OCI-LY7 (cell line): ENCODE data around the gene MYCBPAP. TPM values are rescaled to one million over a fixed set of nuclear protein-coding genes. Genes with fewer than 3 reads are reported as not detected.

Experiments
- BruUV-seq: library from RNA; stranded (reverse); fragments of 400-500 nt; replicated peaks from 2 replicates; lab custom pipeline; 2021; lab: Mats Ljungman, UMichigan
- CTCF ChIA-PET: fragments of 300-600 bp; sonication (Branson Sonifier 250); formaldehyde crosslinking; loops from one replicate; lab custom pipeline; 2022; ENCODE audit warnings: antibody characterized with exemption; ENCODE audit not compliant: unreplicated experiment; lab: Charles Lee
- POLR2A ChIA-PET: fragments of 300-600 bp; sonication (Branson Sonifier 250); formaldehyde crosslinking; loops from one replicate; lab custom pipeline; 2022; ENCODE audit warnings: antibody characterized with exemption; lab: Charles Lee
- DNase-seq: peaks from one replicate; pipeline ENCODE4 v3.0.0-alpha.2; 2015; ENCODE audit warnings: low spot score
- H2AFZ ChIP-seq: fragments of 200-600 bp; sonication (generic), shearing (Covaris generic); 2 replicates; pipeline ENCODE4 v1.6.1; 2014; ENCODE audit warnings: mild to moderate bottlenecking, antibody characterized with exemption, low read length, moderate library complexity
- H3K27ac ChIP-seq: fragments of 200-600 bp; sonication (generic); 2 replicates; pipeline ENCODE4 v1.5.1; 2014; ENCODE audit warnings: mixed run types, low read depth, mild to moderate bottlenecking, moderate library complexity, low read length, inconsistent platforms; ENCODE audit not compliant: poor library complexity, severe bottlenecking
- H3K36me3 ChIP-seq: fragments of 200-600 bp; sonication (generic); 2 replicates; pipeline ENCODE4 v1.6.1; 2014; ENCODE audit warnings: mild to moderate bottlenecking, antibody characterized with exemption, low read length, moderate library complexity, mixed read lengths; ENCODE audit not compliant: insufficient read depth
- H3K4me1 ChIP-seq: fragments of 200-600 bp; sonication (generic); 2 replicates; pipeline ENCODE4 v1.5.1; 2014; ENCODE audit warnings: mild to moderate bottlenecking, low read length; ENCODE audit not compliant: insufficient read depth, poor library complexity, severe bottlenecking
- H3K4me2 ChIP-seq: fragments of 200-600 bp; sonication (generic); 2 replicates; pipeline ENCODE4 v1.6.1; 2014; ENCODE audit warnings: mild to moderate bottlenecking, low read length
- H3K4me3 ChIP-seq: fragments of 200-600 bp; sonication (generic); 2 replicates; pipeline ENCODE4 v1.5.1; 2014; ENCODE audit warnings: mild to moderate bottlenecking, low read depth, low read length; ENCODE audit not compliant: poor library complexity, severe bottlenecking
- H3K79me2 ChIP-seq: fragments of 200-600 bp; sonication (generic); 2 replicates; pipeline ENCODE4 v1.6.1; 2016; ENCODE audit warnings: low read depth, mild to moderate bottlenecking, low read length, moderate library complexity, mixed read lengths; ENCODE audit not compliant: insufficient read depth
- H3K9me2 ChIP-seq: fragments of 200-600 bp; sonication (generic); 2 replicates; pipeline ENCODE4 v1.6.1; 2016; ENCODE audit warnings: mild to moderate bottlenecking, low read length, mixed read lengths; ENCODE audit not compliant: insufficient read depth
- H3K9me3 ChIP-seq: fragments of 200-600 bp; sonication (generic); 2 replicates; pipeline ENCODE4 v1.6.1; 2014; ENCODE audit warnings: mild to moderate bottlenecking, mixed run types, low read length, mixed read lengths
- H4K20me1 ChIP-seq: fragments of 200-600 bp; sonication (generic); 2 replicates; pipeline ENCODE4 v1.6.1; 2014; ENCODE audit warnings: mild to moderate bottlenecking, antibody characterized with exemption, low read length, moderate library complexity, mixed read lengths; ENCODE audit not compliant: insufficient read depth
- EZH2phosphoT487 ChIP-seq: fragments of 200-600 bp; sonication (generic); IDR thresholded peaks from 2 replicates; pipeline ENCODE4 v1.6.1; 2018; ENCODE audit warnings: low read depth, borderline replicate concordance, mild to moderate bottlenecking, mixed run types, antibody characterized with exemption, low read length, moderate library complexity, mixed read lengths
- intact Hi-C: fragments of 100-400 bp; cut with micrococcal nuclease; formaldehyde crosslinking; loops from one replicate; pipeline ENCODE4 v1.10.0; 2022; ENCODE audit not compliant: unreplicated experiment
- total RNA-seq, 2 experiments: library from RNA; depleted of rRNA in 1 of 2; stranded (reverse); fragments of >200 nt in 1 of 2; shearing (Covaris generic) in 1 of 2; gene quantifications; 2 replicates each; pipeline ENCODE4 v1.2.3, GENCODE V29; 2014 to 2022
- TF ChIP-seq, protein P1 (sequence below): fragments of 200-600 bp; sonication (generic); conservative IDR thresholded peaks from 2 replicates; pipeline ENCODE4 v1.5.1; 2014; ENCODE audit warnings: mild to moderate bottlenecking, antibody characterized with exemption, low read length, moderate library complexity, mixed read lengths

MYCBPAP gene
- total RNA-seq, 2 experiments from 2014 or later, result 5.0 to 6.8 TPM

DNA sequence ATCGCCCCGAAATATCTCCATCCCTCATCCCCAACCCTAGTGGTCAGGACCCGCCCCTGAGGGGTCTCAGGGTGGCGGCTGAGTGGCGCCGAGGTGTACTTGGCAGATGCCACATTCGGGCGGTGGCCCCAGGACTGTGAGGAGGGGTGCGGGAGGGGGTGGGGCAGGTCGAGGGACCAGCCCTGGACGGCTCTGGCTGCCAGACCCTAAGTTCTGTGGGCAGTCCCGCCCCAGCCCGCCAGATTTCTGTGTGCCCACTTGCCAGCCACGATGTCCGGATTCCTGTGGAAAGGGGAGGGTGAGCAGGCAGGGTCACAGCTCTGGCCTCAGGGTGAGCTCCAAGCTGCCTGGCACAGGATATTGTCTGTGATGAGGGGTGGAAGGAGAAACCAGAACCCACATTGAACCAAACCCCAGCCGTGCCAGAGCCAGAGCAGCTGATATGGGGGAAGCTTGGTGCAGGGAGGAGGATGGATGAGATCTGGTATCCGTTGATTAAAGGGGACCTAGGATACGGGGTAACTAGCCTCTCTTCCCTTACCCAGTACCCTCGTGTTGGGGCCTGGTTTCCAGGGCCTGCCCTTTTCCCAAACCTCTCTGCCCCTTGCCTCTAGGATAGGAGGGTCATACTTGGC lies 38.5 kb upstream of the MYCBPAP start:
- H3K79me2 ChIP-seq, result no peaks in the 10 kb centered on the region
- no peaks in the 10 kb centered on the region for H3K9me3 ChIP-seq
- intact Hi-C loops, result no loop called here
- POLR2A ChIA-PET, result no interaction called here
- H3K4me2 ChIP-seq, result no peak overlapping the region
- H3K9me2 ChIP-seq, result no peaks in the 10 kb centered on the region
- no peaks in the 10 kb centered on the region for H3K36me3 ChIP-seq
- no peak for DNase-seq
- no peak overlapping the region for H3K27ac ChIP-seq
- CTCF ChIA-PET, result interaction anchor here (1.6 kb wide), 1 partner anchor 72 kb away, joined by 4 read pairs; the partner anchor contains the start of gene LRRC59
- H4K20me1 ChIP-seq, result no peaks in the 10 kb centered on the region
- no TSS peak for BruUV-seq
- H2AFZ ChIP-seq, result no peak overlapping the region
- peaks cover 3% of the 10 kb centered on the region for H3K4me1 ChIP-seq
- no peak overlapping the region for H3K4me3 ChIP-seq
- TF ChIP-seq, protein P1, sequence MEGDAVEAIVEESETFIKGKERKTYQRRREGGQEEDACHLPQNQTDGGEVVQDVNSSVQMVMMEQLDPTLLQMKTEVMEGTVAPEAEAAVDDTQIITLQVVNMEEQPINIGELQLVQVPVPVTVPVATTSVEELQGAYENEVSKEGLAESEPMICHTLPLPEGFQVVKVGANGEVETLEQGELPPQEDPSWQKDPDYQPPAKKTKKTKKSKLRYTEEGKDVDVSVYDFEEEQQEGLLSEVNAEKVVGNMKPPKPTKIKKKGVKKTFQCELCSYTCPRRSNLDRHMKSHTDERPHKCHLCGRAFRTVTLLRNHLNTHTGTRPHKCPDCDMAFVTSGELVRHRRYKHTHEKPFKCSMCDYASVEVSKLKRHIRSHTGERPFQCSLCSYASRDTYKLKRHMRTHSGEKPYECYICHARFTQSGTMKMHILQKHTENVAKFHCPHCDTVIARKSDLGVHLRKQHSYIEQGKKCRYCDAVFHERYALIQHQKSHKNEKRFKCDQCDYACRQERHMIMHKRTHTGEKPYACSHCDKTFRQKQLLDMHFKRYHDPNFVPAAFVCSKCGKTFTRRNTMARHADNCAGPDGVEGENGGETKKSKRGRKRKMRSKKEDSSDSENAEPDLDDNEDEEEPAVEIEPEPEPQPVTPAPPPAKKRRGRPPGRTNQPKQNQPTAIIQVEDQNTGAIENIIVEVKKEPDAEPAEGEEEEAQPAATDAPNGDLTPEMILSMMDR, result no peak
- TF ChIP-seq EZH2phosphoT487, result no peak

DNA sequence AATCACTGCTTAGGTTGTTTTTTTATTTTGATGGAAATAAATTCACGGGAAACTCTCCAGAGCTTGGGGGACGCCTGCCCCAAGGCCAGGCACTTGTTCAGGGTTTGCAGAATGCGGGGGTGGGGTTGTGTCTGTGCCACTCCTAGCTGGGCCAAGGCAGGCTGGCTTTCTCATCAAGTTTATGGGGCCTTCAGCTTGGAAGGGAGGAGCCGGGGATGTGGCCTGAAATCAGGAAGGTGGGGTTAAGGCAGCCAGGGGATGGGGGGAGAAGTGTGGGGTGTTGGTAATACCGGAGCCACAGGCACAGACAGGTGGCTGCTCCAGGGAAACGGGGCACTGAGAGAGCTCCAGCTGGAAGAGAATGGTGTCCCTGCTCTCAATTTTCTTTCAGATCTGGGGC lies 37.8 kb upstream of the MYCBPAP start:
- POLR2A ChIA-PET, result no interaction called here
- Histone ChIP-seq H3K4me2 (no peak overlapping the region), H3K36me3 (no peaks in the 10 kb centered on the region), H3K9me2 (no peaks in the 10 kb centered on the region), H3K27ac (no peak overlapping the region), H3K9me3 (no peaks in the 10 kb centered on the region), H4K20me1 (no peaks in the 10 kb centered on the region), H2AFZ (no peak overlapping the region), H3K4me1 (peaks cover 3% of the 10 kb centered on the region), H3K79me2 (no peaks in the 10 kb centered on the region), H3K4me3 (no peak overlapping the region)
- intact Hi-C loops, result no loop called here
- no TSS peak for BruUV-seq
- TF ChIP-seq EZH2phosphoT487, result no peak
- TF ChIP-seq, protein P1, result no peak
- CTCF ChIA-PET, result interaction anchor here (1.6 kb wide), 1 partner anchor 73 kb away, joined by 4 read pairs; the partner anchor contains the start of gene LRRC59
- DNase-seq, result no peak
